Spleen (tissue), 11 donors: Measurements from ENCODE around the gene ADD1. TPM values are rescaled to one million over a fixed set of nuclear protein-coding genes. Genes with fewer than 3 reads are reported as not detected.
A peak's percentile ranks its signal among the peaks of the same experiment; 100 is the strongest.

ENCODE experiments used
- DNase-seq: peaks from one replicate; pipeline ENCODE4 v3.0.0-alpha.2; 2020
- H3K27ac ChIP-seq, 8 donors: fragments of 200-600 bp; sonication (generic) in 7 of 8; 1 replicate in 4 of 8; 2 replicates in 4 of 8; pipeline versions ENCODE4 v1.5.0 to v1.8.0; 2016 to 2021; ENCODE audit warnings: inconsistent platforms in 4 of 8, mild to moderate bottlenecking in 4 of 8, moderate library complexity in 1 of 8
- H3K27me3 ChIP-seq, 7 donors: fragments of 200-600 bp; sonication (generic) in 6 of 7; replicated peaks in 1 of 7; 1 replicate in 4 of 7; 2 replicates in 3 of 7; pipeline versions ENCODE4 v1.5.0 to v1.8.0; 2016 to 2021; ENCODE audit warnings: inconsistent platforms in 3 of 7, mild to moderate bottlenecking in 1 of 7
- H3K36me3 ChIP-seq, 6 donors: fragments of 200-600 bp; sonication (generic) in 5 of 6; 1 replicate in 4 of 6; 2 replicates in 2 of 6; pipeline versions ENCODE4 v1.5.0 to v1.8.0; 2016 to 2021; ENCODE audit warnings: inconsistent platforms in 2 of 6
- H3K4me1 ChIP-seq, 6 donors: fragments of 200-600 bp; sonication (generic) in 5 of 6; 1 replicate in 3 of 6; 2 replicates in 3 of 6; pipeline versions ENCODE4 v1.5.0 to v1.8.0; 2016 to 2021; ENCODE audit warnings: inconsistent platforms in 3 of 6
- H3K4me3 ChIP-seq, 8 donors: fragments of 200-600 bp; sonication (generic) in 7 of 8; 1 replicate in 4 of 8; 2 replicates in 4 of 8; pipeline versions ENCODE4 v1.5.0 to v1.8.0; 2016 to 2021; ENCODE audit warnings: inconsistent platforms in 4 of 8, mild to moderate bottlenecking in 4 of 8, moderate library complexity in 2 of 8
- H3K9me3 ChIP-seq, 8 donors: fragments of 200-600 bp; sonication (generic) in 7 of 8; 1 replicate in 4 of 8; 2 replicates in 4 of 8; pipeline versions ENCODE4 v1.5.0 to v1.8.0; 2016 to 2021; ENCODE audit warnings: inconsistent platforms in 4 of 8
- CTCF ChIP-seq, 11 experiments: fragments of 200-600 bp in 7 of 11; fragments of 450-650 bp in 4 of 11; sonication (generic) in 4 of 11; IDR thresholded peaks in 8 of 11; conservative IDR thresholded peaks in 3 of 11; 1 replicate in 7 of 11; 2 replicates in 4 of 11; pipeline versions ENCODE4 v1.4.0 to v1.8.0; 2016 to 2021; ENCODE audit warnings: antibody characterized with exemption in 11 of 11, inconsistent platforms in 4 of 11, mild to moderate bottlenecking in 1 of 11
- POLR2A ChIP-seq, 3 donors: fragments of 450-650 bp; IDR thresholded peaks; one replicate each; pipeline ENCODE4 v1.5.1; 2017; ENCODE audit warnings: antibody characterized with exemption in 3 of 3, mild to moderate bottlenecking in 1 of 3
- POLR2AphosphoS5 ChIP-seq, 3 donors: sonication (generic); formaldehyde crosslinking; IDR thresholded peaks; one replicate each; pipeline ENCODE4 v1.5.1; 2017; ENCODE audit warnings: antibody characterized with exemption in 3 of 3
- WGBS, 5 donors: extraction: QIAGEN DNeasy Blood & Tissue Kit in 3 of 5; methylation state at CpG; one replicate each; pipeline versions ENCODE4 v1.1.5 to v1.1.7; 2013 to 2018; 5-methylcytosine and 5-hydroxymethylcytosine counted together
- intact Hi-C: fragments of 100-400 bp; cut with DNase I; formaldehyde crosslinking; loops from one replicate; pipeline ENCODE4 v1.15.0; 2023; ENCODE audit warnings: low total_unique reads
- polyA plus RNA-seq, 3 donors: library from polyadenylated mRNA; stranded (reverse); fragments of 200-250 nt; gene quantifications; one replicate each; pipeline ENCODE4 v1.2.1, GENCODE V29; 2013
- total RNA-seq, 7 donors: library from RNA; depleted of rRNA in 3 of 7; stranded (reverse); fragments of >200 nt in 3 of 7; fragmentation: NEBNext Ultra II Directional in 4 of 7; extraction: Animal tissue kit (Norgen Biotek cat#: 25700) in 4 of 7; gene quantifications; one replicate each; pipeline versions ENCODE4 v1.1.0 to v1.2.1, GENCODE V29; 2016 to 2021
- donor health status: healthy with polysubstance abuse.
- donor health status: DM: no; HTN: no; CAD: no; lungs with moderate emphysema.
- donor health status: DM: no; HTN: no; CAD: no.
- donor health status: Bipolar disorder and iron deficiency.
- donor health status: healthy.
- donor health status: DM: no; HTN: no; CAD: no.
- donor health status: DM: yes; HTN: yes; CAD: no.

Gene ADD1
- total and polyA plus RNA-seq, 10 donors = 175 to 348 (median 265) TPM

GRCh38 chr4:2816401-2816954, 27.2 kb upstream of the ADD1 start:
- peaks cover 55 to 98% (median 91%) of the 10 kb centered on the region in 6 donors for H3K4me1 ChIP-seq
- H3K27me3 ChIP-seq = no peaks in the 10 kb centered on the region
- peaks cover 0 to 64% (median 22%) of the 10 kb centered on the region in 6 donors for H3K36me3 ChIP-seq
- no peaks in the 10 kb centered on the region for H3K9me3 ChIP-seq
- H3K4me3 ChIP-seq = peak overlapping the region in 2 of 8 donors; percentile 55 to 72
- intact Hi-C loops = loop anchor here (10.0 kb wide), 1 partner anchor 52 kb away; no protein-coding TSS in a partner anchor
- DNase-seq = no peak
- H3K27ac ChIP-seq = peak overlapping the region in 5 of 8 donors; percentile 2 to 97 (median 46)
- WGBS, 5 donors = 39 to 90% (median 80%) methylated on average over 1 of the region's 1 CpG
- TF ChIP-seq POLR2AphosphoS5 (IDR thresholded peaks at IDR 0.05) = no peak
- TF ChIP-seq CTCF (IDR thresholded peaks at IDR 0.05 in 8 of 11, conservative IDR thresholded peaks at IDR 0.05 in 3 of 11) = no peak
- TF ChIP-seq POLR2A (IDR thresholded peaks at IDR 0.05) = no peak

- Histone ChIP-seq H3K4me1 (peaks cover 48 to 98% (median 86%) of the 10 kb centered on the region in 6 donors), H3K4me3 (peak overlapping the region in 6 of 8 donors; percentile 30 to 72 (median 42)), H3K36me3 (peaks cover 0 to 71% (median 28%) of the 10 kb centered on the region in 6 donors), H3K9me3 (no peaks in the 10 kb centered on the region), H3K27ac (peak overlapping the region in 6 of 8 donors; percentile 2 to 93 (median 53)), H3K27me3 (no peaks in the 10 kb centered on the region)
- peak; percentile 67 for DNase-seq
- intact Hi-C loops = loop anchor here (10.0 kb wide), 1 partner anchor 52 kb away; no protein-coding TSS in a partner anchor
- TF ChIP-seq CTCF (IDR thresholded peaks at IDR 0.05 in 8 of 11, conservative IDR thresholded peaks at IDR 0.05 in 3 of 11) (no peak), POLR2A (IDR thresholded peaks at IDR 0.05) (no peak), POLR2AphosphoS5 (IDR thresholded peaks at IDR 0.05) (peak in 1 of 3 donors; percentile 11)
- 46 to 76% (median 61%) methylated on average over 4 of the region's 4 CpGs for WGBS, 5 donors
These were observed 26.5 kb upstream of the ADD1 start for GRCh38 chr4:2817137-2817536.

GRCh38 chr4:2817701-2818350, 25.8 kb upstream of the ADD1 start:
- 11 to 33% (median 20%) methylated on average over 17 to 65 of the region's 65 CpGs for WGBS, 5 donors
- H3K4me3 ChIP-seq = peak overlapping the region; percentile 10 to 72 (median 36)
- peaks cover 0 to 78% (median 34%) of the 10 kb centered on the region in 6 donors for H3K36me3 ChIP-seq
- peaks cover 47 to 98% (median 83%) of the 10 kb centered on the region in 6 donors for H3K4me1 ChIP-seq
- TF ChIP-seq POLR2A (IDR thresholded peaks at IDR 0.05) = no peak
- TF ChIP-seq CTCF (IDR thresholded peaks at IDR 0.05 in 8 of 11, conservative IDR thresholded peaks at IDR 0.05 in 3 of 11) = no peak
- TF ChIP-seq POLR2AphosphoS5 (IDR thresholded peaks at IDR 0.05) = peak in 2 of 3 donors; percentile 12 to 61
- intact Hi-C loops = loop anchor here (10.0 kb wide), 1 partner anchor 53 kb away; no protein-coding TSS in a partner anchor
- no peaks in the 10 kb centered on the region for H3K27me3 ChIP-seq
- H3K9me3 ChIP-seq = no peaks in the 10 kb centered on the region
- peak overlapping the region in 5 of 8 donors; percentile 3 to 93 (median 70) for H3K27ac ChIP-seq
- DNase-seq = peak; percentile 85
